SK-N-SH (cell line): ENCODE results near the gene ADAMTS1.

ENCODE experiments used
- EP300 ChIP-seq, 2 experiments: IDR thresholded peaks; 2 replicates each; pipeline versions ENCODE4 v1.4.0 to v1.6.1; 2012; ENCODE audit warnings: borderline replicate concordance in 1 of 2, low read depth in 1 of 2, low read length in 1 of 2
- EZH2phosphoT487 ChIP-seq: fragments of 200-600 bp; sonication (generic); IDR thresholded peaks from 2 replicates; pipeline ENCODE4 v1.6.1; 2017; ENCODE audit warnings: low read depth, mixed run types, mild to moderate bottlenecking, antibody characterized with exemption, moderate library complexity, borderline replicate concordance
- GABPA ChIP-seq: IDR thresholded peaks from 2 replicates; pipeline ENCODE4 v1.4.0; 2012; ENCODE audit warnings: low read depth, mild to moderate bottlenecking
- JUND ChIP-seq: IDR thresholded peaks from 2 replicates; pipeline ENCODE4 v1.4.0; 2012
- POLR2AphosphoS5 ChIP-seq: IDR thresholded peaks from 2 replicates; pipeline ENCODE4 v1.6.1; 2012; ENCODE audit warnings: low read depth, low read length
- SIN3A ChIP-seq: IDR thresholded peaks from 2 replicates; pipeline ENCODE4 v1.6.1; 2012; ENCODE audit warnings: low read depth, mild to moderate bottlenecking, low read length, moderate library complexity, borderline replicate concordance
- SMC3 ChIP-seq: IDR thresholded peaks from 2 replicates; pipeline ENCODE4 v1.6.1; 2012; ENCODE audit warnings: low read depth, low read length, improper control_type of control experiment
- TAF1 ChIP-seq: IDR thresholded peaks from 2 replicates; pipeline ENCODE4 v1.6.1; 2012; ENCODE audit warnings: low read depth, mild to moderate bottlenecking, low read length, moderate library complexity, borderline replicate concordance
- YY1 ChIP-seq: IDR thresholded peaks from 2 replicates; pipeline ENCODE4 v1.4.0; 2012; ENCODE audit warnings: low read depth, mild to moderate bottlenecking
- TF ChIP-seq, protein P1 (sequence below): fragments of 200-600 bp; sonication (generic); IDR thresholded peaks from 2 replicates; pipeline ENCODE4 v1.6.1; 2017; ENCODE audit warnings: antibody characterized with exemption, mild to moderate bottlenecking, moderate library complexity
- TF ChIP-seq, protein P2 (sequence below): IDR thresholded peaks from 2 replicates; pipeline ENCODE4 v1.4.0; 2012; ENCODE audit warnings: low read depth, borderline replicate concordance

DNA sequence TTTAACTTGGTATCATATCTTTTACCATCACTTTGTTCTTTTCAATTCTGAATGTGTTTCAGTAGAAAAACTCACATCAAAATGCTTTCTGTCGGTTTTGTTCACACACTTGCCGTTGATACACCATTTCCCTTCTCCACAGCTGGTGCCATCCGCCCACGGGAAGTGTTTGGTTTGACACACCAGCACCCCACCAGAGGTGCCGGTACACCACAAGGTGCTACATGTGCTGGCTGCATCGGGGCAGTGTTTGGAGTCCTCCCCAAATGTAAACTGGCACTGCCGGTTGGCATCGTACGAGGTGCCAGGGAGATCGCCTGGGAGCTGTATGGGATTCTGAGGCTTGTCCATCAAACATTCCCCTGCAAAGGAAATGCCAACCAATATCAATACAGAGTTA, 5.0 kb downstream of the ADAMTS1 start:
- TF ChIP-seq YY1 (no peak), JUND (no peak), TAF1 (no peak), EZH2phosphoT487 (no peak), SIN3A (no peak), GABPA (no peak), EP300 (IDR thresholded peaks at IDR 0.05; ENCODE audit: borderline replicate concordance in 1 of 2, low read depth in 1 of 2, low read length in 1 of 2) (no peak), SMC3 (no peak), POLR2AphosphoS5 (no peak)
- TF ChIP-seq, protein P1, sequence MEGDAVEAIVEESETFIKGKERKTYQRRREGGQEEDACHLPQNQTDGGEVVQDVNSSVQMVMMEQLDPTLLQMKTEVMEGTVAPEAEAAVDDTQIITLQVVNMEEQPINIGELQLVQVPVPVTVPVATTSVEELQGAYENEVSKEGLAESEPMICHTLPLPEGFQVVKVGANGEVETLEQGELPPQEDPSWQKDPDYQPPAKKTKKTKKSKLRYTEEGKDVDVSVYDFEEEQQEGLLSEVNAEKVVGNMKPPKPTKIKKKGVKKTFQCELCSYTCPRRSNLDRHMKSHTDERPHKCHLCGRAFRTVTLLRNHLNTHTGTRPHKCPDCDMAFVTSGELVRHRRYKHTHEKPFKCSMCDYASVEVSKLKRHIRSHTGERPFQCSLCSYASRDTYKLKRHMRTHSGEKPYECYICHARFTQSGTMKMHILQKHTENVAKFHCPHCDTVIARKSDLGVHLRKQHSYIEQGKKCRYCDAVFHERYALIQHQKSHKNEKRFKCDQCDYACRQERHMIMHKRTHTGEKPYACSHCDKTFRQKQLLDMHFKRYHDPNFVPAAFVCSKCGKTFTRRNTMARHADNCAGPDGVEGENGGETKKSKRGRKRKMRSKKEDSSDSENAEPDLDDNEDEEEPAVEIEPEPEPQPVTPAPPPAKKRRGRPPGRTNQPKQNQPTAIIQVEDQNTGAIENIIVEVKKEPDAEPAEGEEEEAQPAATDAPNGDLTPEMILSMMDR = no peak
- TF ChIP-seq, protein P2, sequence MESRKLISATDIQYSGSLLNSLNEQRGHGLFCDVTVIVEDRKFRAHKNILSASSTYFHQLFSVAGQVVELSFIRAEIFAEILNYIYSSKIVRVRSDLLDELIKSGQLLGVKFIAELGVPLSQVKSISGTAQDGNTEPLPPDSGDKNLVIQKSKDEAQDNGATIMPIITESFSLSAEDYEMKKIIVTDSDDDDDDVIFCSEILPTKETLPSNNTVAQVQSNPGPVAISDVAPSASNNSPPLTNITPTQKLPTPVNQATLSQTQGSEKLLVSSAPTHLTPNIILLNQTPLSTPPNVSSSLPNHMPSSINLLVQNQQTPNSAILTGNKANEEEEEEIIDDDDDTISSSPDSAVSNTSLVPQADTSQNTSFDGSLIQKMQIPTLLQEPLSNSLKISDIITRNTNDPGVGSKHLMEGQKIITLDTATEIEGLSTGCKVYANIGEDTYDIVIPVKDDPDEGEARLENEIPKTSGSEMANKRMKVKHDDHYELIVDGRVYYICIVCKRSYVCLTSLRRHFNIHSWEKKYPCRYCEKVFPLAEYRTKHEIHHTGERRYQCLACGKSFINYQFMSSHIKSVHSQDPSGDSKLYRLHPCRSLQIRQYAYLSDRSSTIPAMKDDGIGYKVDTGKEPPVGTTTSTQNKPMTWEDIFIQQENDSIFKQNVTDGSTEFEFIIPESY = no peak
